OCI-LY7 (cell line): Measurements from ENCODE around the gene IMMP2L. TPM values are rescaled to one million over a fixed set of nuclear protein-coding genes. Genes with fewer than 3 reads are reported as not detected.

Experiments
- BruUV-seq: library from RNA; stranded (reverse); fragments of 400-500 nt; replicated peaks from 2 replicates; lab custom pipeline; 2021; lab: Mats Ljungman, UMichigan
- CTCF ChIA-PET: fragments of 300-600 bp; sonication (Branson Sonifier 250); formaldehyde crosslinking; loops from one replicate; lab custom pipeline; 2022; ENCODE audit warnings: antibody characterized with exemption; ENCODE audit not compliant: unreplicated experiment; lab: Charles Lee
- POLR2A ChIA-PET: fragments of 300-600 bp; sonication (Branson Sonifier 250); formaldehyde crosslinking; loops from one replicate; lab custom pipeline; 2022; ENCODE audit warnings: antibody characterized with exemption; lab: Charles Lee
- DNase-seq: peaks from one replicate; pipeline ENCODE4 v3.0.0-alpha.2; 2015; ENCODE audit warnings: low spot score
- H2AFZ ChIP-seq: fragments of 200-600 bp; sonication (generic), shearing (Covaris generic); 2 replicates; pipeline ENCODE4 v1.6.1; 2014; ENCODE audit warnings: mild to moderate bottlenecking, antibody characterized with exemption, low read length, moderate library complexity
- H3K27ac ChIP-seq: fragments of 200-600 bp; sonication (generic); 2 replicates; pipeline ENCODE4 v1.5.1; 2014; ENCODE audit warnings: mixed run types, low read depth, mild to moderate bottlenecking, moderate library complexity, low read length, inconsistent platforms; ENCODE audit not compliant: poor library complexity, severe bottlenecking
- H3K36me3 ChIP-seq: fragments of 200-600 bp; sonication (generic); 2 replicates; pipeline ENCODE4 v1.6.1; 2014; ENCODE audit warnings: mild to moderate bottlenecking, antibody characterized with exemption, low read length, moderate library complexity, mixed read lengths; ENCODE audit not compliant: insufficient read depth
- H3K4me1 ChIP-seq: fragments of 200-600 bp; sonication (generic); 2 replicates; pipeline ENCODE4 v1.5.1; 2014; ENCODE audit warnings: mild to moderate bottlenecking, low read length; ENCODE audit not compliant: insufficient read depth, poor library complexity, severe bottlenecking
- H3K4me2 ChIP-seq: fragments of 200-600 bp; sonication (generic); 2 replicates; pipeline ENCODE4 v1.6.1; 2014; ENCODE audit warnings: mild to moderate bottlenecking, low read length
- H3K4me3 ChIP-seq: fragments of 200-600 bp; sonication (generic); 2 replicates; pipeline ENCODE4 v1.5.1; 2014; ENCODE audit warnings: mild to moderate bottlenecking, low read depth, low read length; ENCODE audit not compliant: poor library complexity, severe bottlenecking
- H3K79me2 ChIP-seq: fragments of 200-600 bp; sonication (generic); 2 replicates; pipeline ENCODE4 v1.6.1; 2016; ENCODE audit warnings: low read depth, mild to moderate bottlenecking, low read length, moderate library complexity, mixed read lengths; ENCODE audit not compliant: insufficient read depth
- H3K9me2 ChIP-seq: fragments of 200-600 bp; sonication (generic); 2 replicates; pipeline ENCODE4 v1.6.1; 2016; ENCODE audit warnings: mild to moderate bottlenecking, low read length, mixed read lengths; ENCODE audit not compliant: insufficient read depth
- H3K9me3 ChIP-seq: fragments of 200-600 bp; sonication (generic); 2 replicates; pipeline ENCODE4 v1.6.1; 2014; ENCODE audit warnings: mild to moderate bottlenecking, mixed run types, low read length, mixed read lengths
- H4K20me1 ChIP-seq: fragments of 200-600 bp; sonication (generic); 2 replicates; pipeline ENCODE4 v1.6.1; 2014; ENCODE audit warnings: mild to moderate bottlenecking, antibody characterized with exemption, low read length, moderate library complexity, mixed read lengths; ENCODE audit not compliant: insufficient read depth
- EZH2phosphoT487 ChIP-seq: fragments of 200-600 bp; sonication (generic); IDR thresholded peaks from 2 replicates; pipeline ENCODE4 v1.6.1; 2018; ENCODE audit warnings: low read depth, borderline replicate concordance, mild to moderate bottlenecking, mixed run types, antibody characterized with exemption, low read length, moderate library complexity, mixed read lengths
- intact Hi-C: fragments of 100-400 bp; cut with micrococcal nuclease; formaldehyde crosslinking; loops from one replicate; pipeline ENCODE4 v1.10.0; 2022; ENCODE audit not compliant: unreplicated experiment
- total RNA-seq, 2 experiments: library from RNA; depleted of rRNA in 1 of 2; stranded (reverse); fragments of >200 nt in 1 of 2; shearing (Covaris generic) in 1 of 2; gene quantifications; 2 replicates each; pipeline ENCODE4 v1.2.3, GENCODE V29; 2014 to 2022
- TF ChIP-seq, protein P1 (sequence below): fragments of 200-600 bp; sonication (generic); conservative IDR thresholded peaks from 2 replicates; pipeline ENCODE4 v1.5.1; 2014; ENCODE audit warnings: mild to moderate bottlenecking, antibody characterized with exemption, low read length, moderate library complexity, mixed read lengths

The IMMP2L gene
- total RNA-seq, 2 experiments from 2014 or later, result 8.0 to 25.4 TPM

DNA sequence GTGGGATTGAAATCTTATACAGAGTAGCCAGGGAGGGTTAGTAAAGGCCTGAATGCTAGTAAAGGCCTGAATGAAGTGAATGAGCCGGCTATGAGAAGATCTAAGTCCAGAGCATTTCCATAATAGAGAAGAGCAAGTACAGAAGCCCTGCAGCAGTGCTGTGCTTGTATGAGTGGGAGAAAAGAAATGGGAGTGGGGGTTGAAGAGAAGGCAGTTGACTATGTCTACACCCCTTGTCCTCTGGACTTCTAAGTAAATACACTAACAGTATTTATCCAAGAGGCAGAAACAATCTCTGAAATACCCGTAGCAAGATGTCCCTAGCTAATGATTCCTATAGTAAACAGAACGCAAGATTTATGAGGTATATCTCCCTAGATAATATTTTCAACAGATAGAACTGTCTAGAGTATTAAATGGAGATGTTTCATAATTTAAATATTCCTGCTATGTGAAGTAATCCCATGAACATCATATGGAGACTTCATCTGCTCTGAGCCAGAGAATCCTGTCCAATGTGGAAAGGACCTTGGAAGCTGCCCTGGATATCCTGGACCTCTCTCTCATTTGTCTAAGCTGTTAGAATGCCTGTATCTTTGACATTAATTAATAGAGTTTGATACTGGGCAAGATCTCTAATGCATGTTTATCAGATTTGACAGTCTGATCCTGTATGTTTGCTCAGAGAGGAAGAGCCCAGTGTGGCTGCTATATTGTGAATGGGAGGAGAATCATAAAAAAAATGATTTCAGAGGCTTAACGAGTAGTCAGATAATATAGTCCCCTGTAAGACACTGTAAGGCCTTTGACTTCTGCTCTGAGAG is 299.8 kb downstream of the IMMP2L start:
- H3K9me3 ChIP-seq, result no peaks in the 10 kb centered on the region
- no peaks in the 10 kb centered on the region for H3K79me2 ChIP-seq
- BruUV-seq, result no TSS peak
- H4K20me1 ChIP-seq, result no peaks in the 10 kb centered on the region
- H2AFZ ChIP-seq, result no peak overlapping the region
- H3K36me3 ChIP-seq, result no peaks in the 10 kb centered on the region
- ChIA-PET POLR2A (no interaction called here), CTCF (no interaction called here)
- H3K4me2 ChIP-seq, result no peak overlapping the region
- no peaks in the 10 kb centered on the region for H3K4me1 ChIP-seq
- no peak for DNase-seq
- intact Hi-C loops, result no loop called here
- no peak overlapping the region for H3K4me3 ChIP-seq
- no peaks in the 10 kb centered on the region for H3K9me2 ChIP-seq
- no peak overlapping the region for H3K27ac ChIP-seq
- TF ChIP-seq EZH2phosphoT487, result no peak
- TF ChIP-seq, protein P1, sequence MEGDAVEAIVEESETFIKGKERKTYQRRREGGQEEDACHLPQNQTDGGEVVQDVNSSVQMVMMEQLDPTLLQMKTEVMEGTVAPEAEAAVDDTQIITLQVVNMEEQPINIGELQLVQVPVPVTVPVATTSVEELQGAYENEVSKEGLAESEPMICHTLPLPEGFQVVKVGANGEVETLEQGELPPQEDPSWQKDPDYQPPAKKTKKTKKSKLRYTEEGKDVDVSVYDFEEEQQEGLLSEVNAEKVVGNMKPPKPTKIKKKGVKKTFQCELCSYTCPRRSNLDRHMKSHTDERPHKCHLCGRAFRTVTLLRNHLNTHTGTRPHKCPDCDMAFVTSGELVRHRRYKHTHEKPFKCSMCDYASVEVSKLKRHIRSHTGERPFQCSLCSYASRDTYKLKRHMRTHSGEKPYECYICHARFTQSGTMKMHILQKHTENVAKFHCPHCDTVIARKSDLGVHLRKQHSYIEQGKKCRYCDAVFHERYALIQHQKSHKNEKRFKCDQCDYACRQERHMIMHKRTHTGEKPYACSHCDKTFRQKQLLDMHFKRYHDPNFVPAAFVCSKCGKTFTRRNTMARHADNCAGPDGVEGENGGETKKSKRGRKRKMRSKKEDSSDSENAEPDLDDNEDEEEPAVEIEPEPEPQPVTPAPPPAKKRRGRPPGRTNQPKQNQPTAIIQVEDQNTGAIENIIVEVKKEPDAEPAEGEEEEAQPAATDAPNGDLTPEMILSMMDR, result no peak

- Histone ChIP-seq H3K9me3 (no peaks in the 10 kb centered on the region), H4K20me1 (no peaks in the 10 kb centered on the region), H2AFZ (no peak overlapping the region), H3K4me3 (no peak overlapping the region), H3K79me2 (no peaks in the 10 kb centered on the region), H3K27ac (no peak overlapping the region), H3K4me1 (no peaks in the 10 kb centered on the region), H3K9me2 (no peaks in the 10 kb centered on the region), H3K4me2 (no peak overlapping the region), H3K36me3 (no peaks in the 10 kb centered on the region)
- POLR2A ChIA-PET, result interaction anchor here (1.3 kb wide), 1 partner anchor 31 kb away, joined by 3 read pairs; no protein-coding TSS in a partner anchor
- DNase-seq, result no peak
- TF ChIP-seq EZH2phosphoT487, result no peak
- TF ChIP-seq, protein P1, result no peak
- CTCF ChIA-PET, result no interaction called here
- intact Hi-C loops, result no loop called here
- BruUV-seq, result no TSS peak
These were observed 300.8 kb downstream of the IMMP2L start for GRCh38 chr7:111261496-111261895.

- no peaks in the 10 kb centered on the region for H4K20me1 ChIP-seq
- no peaks in the 10 kb centered on the region for H3K36me3 ChIP-seq
- ChIA-PET POLR2A (interaction anchor here (1.0 kb wide), 1 partner anchor 44 kb away, joined by 3 read pairs; no protein-coding TSS in a partner anchor), CTCF (no interaction called here)
- no peak overlapping the region for H3K27ac ChIP-seq
- DNase-seq, result no peak
- intact Hi-C loops, result no loop called here
- H2AFZ ChIP-seq, result no peak overlapping the region
- H3K4me3 ChIP-seq, result no peak overlapping the region
- no peaks in the 10 kb centered on the region for H3K9me3 ChIP-seq
- H3K4me1 ChIP-seq, result no peaks in the 10 kb centered on the region
- H3K79me2 ChIP-seq, result no peaks in the 10 kb centered on the region
- no TSS peak for BruUV-seq
- H3K9me2 ChIP-seq, result no peaks in the 10 kb centered on the region
- no peak overlapping the region for H3K4me2 ChIP-seq
- TF ChIP-seq, protein P1, result no peak
- TF ChIP-seq EZH2phosphoT487, result no peak
These were observed 302.3 kb downstream of the IMMP2L start for GRCh38 chr7:111259991-111260390.
